B cell (primary cell): ENCODE results near the gene CTIF. TPM values are rescaled to one million over a fixed set of nuclear protein-coding genes. Genes with fewer than 3 reads are reported as not detected.

ENCODE experiments used
- ATAC-seq: fragments of 200-7000 bp; cut with Tn5 transposase; one replicate; pipeline ENCODE4 v1.10.0; 2021; ENCODE audit warnings: low read depth, mild to moderate bottlenecking, moderate number of reproducible peaks, moderate library complexity
- CTCF ChIA-PET: fragments of 350-600 bp; sonication (Branson Sonifier 250); formaldehyde crosslinking; loops from one replicate; lab custom pipeline; 2021; ENCODE audit warnings: antibody characterized with exemption, inconsistent platforms; lab: Charles Lee
- POLR2A ChIA-PET: fragments of 350-600 bp; sonication (Branson Sonifier 250); formaldehyde crosslinking; loops from one replicate; lab custom pipeline; 2021; ENCODE audit warnings: antibody characterized with exemption; lab: Charles Lee
- DNase-seq: peaks from one replicate; pipeline ENCODE4 v3.0.0; 2013
- H2AFZ ChIP-seq: 2 replicates; pipeline ENCODE4 v1.6.1; 2012; ENCODE audit warnings: mild to moderate bottlenecking, low read depth, low read length; ENCODE audit not compliant: insufficient read depth, poor library complexity, severe bottlenecking
- H3K27ac ChIP-seq, 2 donors: 1 replicate in 1 of 2; 2 replicates in 1 of 2; pipeline ENCODE4 v1.5.1; 2012 to 2013; ENCODE audit warnings: low read length in 2 of 2, mild to moderate bottlenecking in 2 of 2, moderate library complexity in 1 of 2
- H3K27me3 ChIP-seq, 4 experiments: fragments of 200-600 bp in 1 of 4; sonication (generic) in 1 of 4; replicated peaks in 1 of 4; 1 replicate in 2 of 4; 2 replicates in 2 of 4; pipeline versions ENCODE4 v1.6.1 to v1.7.0; 2013 to 2016; ENCODE audit warnings: low read length in 3 of 4, mild to moderate bottlenecking in 2 of 4, mixed read lengths in 1 of 4, moderate library complexity in 1 of 4; ENCODE audit not compliant: insufficient read depth in 4 of 4, control insufficient read depth in 3 of 4; ENCODE audit errors: control extremely low read depth in 1 of 4
- H3K36me3 ChIP-seq, 2 experiments: replicated peaks in 1 of 2; 1 replicate in 1 of 2; 2 replicates in 1 of 2; pipeline versions ENCODE4 v1.6.1 to v1.7.1; 2013; ENCODE audit warnings: low read length in 1 of 2; ENCODE audit not compliant: insufficient read depth in 2 of 2, control insufficient read depth in 1 of 2; ENCODE audit errors: control extremely low read depth in 1 of 2, extremely low read depth in 1 of 2
- H3K4me1 ChIP-seq, 2 donors: fragments of 200-600 bp in 1 of 2; sonication (generic) in 1 of 2; 1 replicate in 1 of 2; 2 replicates in 1 of 2; pipeline versions ENCODE4 v1.5.1 to v1.6.1; 2013 to 2017; ENCODE audit warnings: low read length in 2 of 2; ENCODE audit not compliant: control insufficient read depth in 2 of 2, insufficient read depth in 2 of 2
- H3K4me2 ChIP-seq: replicated peaks from 2 replicates; pipeline ENCODE3; 2012; ENCODE audit warnings: mild to moderate bottlenecking, low read depth, low read length; ENCODE audit not compliant: poor library complexity, severe bottlenecking
- H3K4me3 ChIP-seq, 5 experiments: fragments of 200-600 bp in 1 of 5; sonication (generic) in 1 of 5; 1 replicate in 3 of 5; 2 replicates in 2 of 5; pipeline versions ENCODE4 v1.5.1 to v1.7.0; 2011 to 2016; ENCODE audit warnings: low read length in 4 of 5, mild to moderate bottlenecking in 4 of 5, low read depth in 2 of 5, control low read depth in 1 of 5, moderate library complexity in 1 of 5; ENCODE audit not compliant: insufficient read depth in 1 of 5; ENCODE audit errors: control extremely low read depth in 1 of 5, extremely low read depth in 1 of 5
- H3K79me2 ChIP-seq: fragments of 200-600 bp; sonication (generic); one replicate; pipeline ENCODE4 v1.6.0; 2016; ENCODE audit warnings: low read length; ENCODE audit not compliant: control insufficient read depth, insufficient read depth
- H3K9ac ChIP-seq: fragments of 200-600 bp; sonication (generic); 2 replicates; pipeline ENCODE4 v1.6.1; 2017; ENCODE audit warnings: mild to moderate bottlenecking, low read length, moderate library complexity
- H3K9me3 ChIP-seq, 3 donors: one replicate each; pipeline versions ENCODE4 v1.6.1 to v1.7.1; 2013; ENCODE audit warnings: low read length in 2 of 3; ENCODE audit not compliant: control insufficient read depth in 2 of 3, insufficient read depth in 1 of 3; ENCODE audit errors: control extremely low read depth in 1 of 3
- H4K20me1 ChIP-seq: 2 replicates; pipeline ENCODE4 v1.6.0; 2012; ENCODE audit warnings: mild to moderate bottlenecking, low read length; ENCODE audit not compliant: insufficient read depth, control insufficient read depth, poor library complexity, severe bottlenecking
- H3K27ac Mint-ChIP-seq: one replicate; pipeline ENCODE4 v1.8.0; 2021; ENCODE audit warnings: mixed read lengths
- H3K27me3 Mint-ChIP-seq: one replicate; pipeline ENCODE4 v1.8.0; 2021; ENCODE audit warnings: mixed read lengths
- H3K4me1 Mint-ChIP-seq: one replicate; pipeline ENCODE4 v1.8.0; 2021; ENCODE audit warnings: mixed read lengths
- H3K4me3 Mint-ChIP-seq: one replicate; pipeline ENCODE4 v1.8.0; 2021; ENCODE audit warnings: mixed read lengths
- H3K9me3 Mint-ChIP-seq: one replicate; pipeline ENCODE4 v1.8.0; 2022; ENCODE audit warnings: mixed read lengths; ENCODE audit not compliant: insufficient read depth
- EZH2 ChIP-seq: IDR thresholded peaks from 2 replicates; pipeline ENCODE4 v1.6.1; 2012; ENCODE audit warnings: borderline replicate concordance, low read depth, mild to moderate bottlenecking, moderate library complexity, low read length; ENCODE audit not compliant: insufficient read depth, poor library complexity, severe bottlenecking
- WGBS: methylation state at CpG from one replicate; pipeline ENCODE4 v1.1.5; 2013; ENCODE audit warnings: missing lambda C conversion rate; ENCODE audit not compliant: insufficient coverage; 5-methylcytosine and 5-hydroxymethylcytosine counted together
- intact Hi-C: fragments of 100-400 bp; cut with micrococcal nuclease; formaldehyde crosslinking; loops from one replicate; pipeline ENCODE4 v1.10.0; 2022
- polyA plus RNA-seq: library from polyadenylated mRNA; depleted of rRNA; stranded (reverse); fragments of >200 nt; gene quantifications from 2 replicates; pipeline ENCODE4 v1.2.3, GENCODE V29; 2012
- total RNA-seq, 2 donors: library from RNA; stranded (reverse); fragments of 120-200 nt in 1 of 2; gene quantifications; 1 replicate in 1 of 2; 2 replicates in 1 of 2; pipeline versions ENCODE4 v1.2.3 to v1.2.4, GENCODE V29; 2013 to 2022
- TF ChIP-seq, protein P1 (sequence below): fragments of 200-600 bp; IDR thresholded peaks from one replicate; pipeline ENCODE4 v1.8.0; 2022; ENCODE audit warnings: antibody characterized with exemption, mild to moderate bottlenecking

CTIF gene
- total and polyA plus RNA-seq, 2 donors (not counting 1 experiment from before 2014, with no cell fraction given): 3.6 to 16.2 TPM

DNA sequence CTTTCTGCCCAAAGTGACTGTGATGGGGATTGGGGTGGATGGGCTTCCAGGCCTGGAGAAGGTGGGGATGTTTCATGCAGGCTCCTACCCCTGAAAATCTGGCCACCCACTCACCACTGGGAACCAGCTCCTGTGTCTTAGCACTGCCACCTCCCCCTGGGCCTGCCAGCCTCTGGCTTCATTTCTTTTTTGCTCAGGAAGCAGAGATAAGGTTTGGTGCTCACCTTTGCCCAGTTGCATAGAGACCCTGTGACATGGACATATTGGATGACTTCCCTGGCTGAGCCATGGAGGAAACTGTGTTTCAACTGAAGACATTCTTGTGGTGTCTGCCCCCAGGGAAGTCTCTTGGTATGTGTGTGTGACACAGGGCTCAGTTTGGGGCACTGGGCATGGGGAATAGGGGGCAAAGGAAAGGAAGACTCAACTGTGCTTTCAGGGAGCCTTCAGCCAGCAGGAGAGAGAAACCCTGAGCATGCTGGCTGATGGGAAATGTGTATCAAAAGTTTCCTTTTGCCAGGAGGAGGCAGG, 16.7 kb downstream of the CTIF start:
- H3K27ac ChIP-seq: no peak overlapping the region
- H3K4me3 ChIP-seq: no peak overlapping the region
- ChIA-PET CTCF (no interaction called here), POLR2A (no interaction called here)
- no peak overlapping the region for H3K4me2 ChIP-seq
- no peaks in the 10 kb centered on the region for H4K20me1 ChIP-seq
- Mint-ChIP-seq H3K27ac (no peak overlapping the region), H3K4me3 (no peak overlapping the region), H3K9me3 (peaks cover 6% of the 10 kb centered on the region), H3K27me3 (no peaks in the 10 kb centered on the region), H3K4me1 (no peaks in the 10 kb centered on the region)
- peaks cover 0 to 5% (median 4%) of the 10 kb centered on the region in 3 donors for H3K9me3 ChIP-seq
- DNase-seq: no peak
- no peak overlapping the region for H2AFZ ChIP-seq
- H3K4me1 ChIP-seq: no peaks in the 10 kb centered on the region
- no peak for ATAC-seq
- H3K27me3 ChIP-seq: no peaks in the 10 kb centered on the region
- no peak overlapping the region for H3K9ac ChIP-seq
- intact Hi-C loops: no loop called here
- H3K79me2 ChIP-seq: no peaks in the 10 kb centered on the region
- no peaks in the 10 kb centered on the region for H3K36me3 ChIP-seq
- no peak for TF ChIP-seq EZH2
- TF ChIP-seq, protein P1, sequence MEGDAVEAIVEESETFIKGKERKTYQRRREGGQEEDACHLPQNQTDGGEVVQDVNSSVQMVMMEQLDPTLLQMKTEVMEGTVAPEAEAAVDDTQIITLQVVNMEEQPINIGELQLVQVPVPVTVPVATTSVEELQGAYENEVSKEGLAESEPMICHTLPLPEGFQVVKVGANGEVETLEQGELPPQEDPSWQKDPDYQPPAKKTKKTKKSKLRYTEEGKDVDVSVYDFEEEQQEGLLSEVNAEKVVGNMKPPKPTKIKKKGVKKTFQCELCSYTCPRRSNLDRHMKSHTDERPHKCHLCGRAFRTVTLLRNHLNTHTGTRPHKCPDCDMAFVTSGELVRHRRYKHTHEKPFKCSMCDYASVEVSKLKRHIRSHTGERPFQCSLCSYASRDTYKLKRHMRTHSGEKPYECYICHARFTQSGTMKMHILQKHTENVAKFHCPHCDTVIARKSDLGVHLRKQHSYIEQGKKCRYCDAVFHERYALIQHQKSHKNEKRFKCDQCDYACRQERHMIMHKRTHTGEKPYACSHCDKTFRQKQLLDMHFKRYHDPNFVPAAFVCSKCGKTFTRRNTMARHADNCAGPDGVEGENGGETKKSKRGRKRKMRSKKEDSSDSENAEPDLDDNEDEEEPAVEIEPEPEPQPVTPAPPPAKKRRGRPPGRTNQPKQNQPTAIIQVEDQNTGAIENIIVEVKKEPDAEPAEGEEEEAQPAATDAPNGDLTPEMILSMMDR: no peak

DNA sequence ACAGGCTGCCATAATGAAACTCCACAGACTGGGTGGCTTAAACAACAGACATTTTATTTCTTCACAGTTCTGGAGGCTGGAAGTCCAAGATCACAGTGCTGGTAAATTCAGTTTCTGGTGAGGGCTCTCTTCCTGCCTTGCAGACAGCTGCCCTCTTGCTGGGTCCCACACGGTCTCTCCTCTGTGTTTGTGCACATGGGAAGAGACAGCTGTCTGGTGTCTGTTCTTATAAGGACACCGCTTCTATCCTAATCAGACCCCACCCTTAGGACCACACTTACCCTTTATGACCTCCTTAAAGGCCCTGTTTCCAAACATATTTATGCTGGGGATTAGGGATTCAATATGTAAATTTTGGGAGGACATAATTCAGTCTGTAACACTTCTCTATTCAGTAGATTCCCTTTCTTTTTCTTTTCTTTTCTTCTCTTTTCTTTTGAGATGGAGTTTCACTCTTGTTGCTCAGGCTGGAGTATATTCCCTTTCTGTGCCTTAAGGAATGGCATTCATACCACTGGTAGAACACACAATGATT, 18.9 kb downstream of the CTIF start:
- Histone ChIP-seq H4K20me1 (no peaks in the 10 kb centered on the region), H2AFZ (no peak overlapping the region), H3K9me3 (peaks cover 0 to 5% (median 4%) of the 10 kb centered on the region in 3 donors), H3K79me2 (no peaks in the 10 kb centered on the region), H3K4me2 (no peak overlapping the region), H3K27me3 (no peaks in the 10 kb centered on the region), H3K27ac (no peak overlapping the region), H3K4me3 (no peak overlapping the region), H3K36me3 (no peaks in the 10 kb centered on the region), H3K4me1 (no peaks in the 10 kb centered on the region), H3K9ac (no peak overlapping the region)
- H3K27ac Mint-ChIP-seq: no peak overlapping the region
- H3K4me1 Mint-ChIP-seq: no peaks in the 10 kb centered on the region
- CTCF ChIA-PET: no interaction called here
- no peak overlapping the region for H3K4me3 Mint-ChIP-seq
- ATAC-seq: no peak
- intact Hi-C loops: no loop called here
- POLR2A ChIA-PET: no interaction called here
- 100% methylated on average over 1 of the region's 2 CpGs for WGBS
- no peaks in the 10 kb centered on the region for H3K27me3 Mint-ChIP-seq
- peaks cover 6% of the 10 kb centered on the region for H3K9me3 Mint-ChIP-seq
- TF ChIP-seq EZH2: no peak
- TF ChIP-seq, protein P1: no peak
- DNase-seq: no peak
